ENCODE results near the gene NR0B1.

Gene NR0B1

GRCh38 chrX:30270639-30271038 lies 38.6 kb downstream of the NR0B1 start:
- H3K27ac ChIP-seq, result no peak overlapping the region
- no peak for TF ChIP-seq CTCF (conservative IDR thresholded peaks at IDR 0.05)

GRCh38 chrX:30262763-30263162 lies 46.4 kb downstream of the NR0B1 start:
- H3K27ac ChIP-seq, result no peak overlapping the region
- TF ChIP-seq CTCF (conservative IDR thresholded peaks at IDR 0.05), result no peak

- no peak for TF ChIP-seq CTCF (conservative IDR thresholded peaks at IDR 0.05)
- H3K27ac ChIP-seq, result no peak overlapping the region
These were observed 48.2 kb downstream of the NR0B1 start for GRCh38 chrX:30261012-30261411.

GRCh38 chrX:30259927-30260326 lies 49.3 kb downstream of the NR0B1 start:
- H3K27ac ChIP-seq, result no peak overlapping the region
- TF ChIP-seq CTCF (conservative IDR thresholded peaks at IDR 0.05), result no peak
